ENCODE data around the gene OR8H2. TPM values are rescaled to one million over a fixed set of nuclear protein-coding genes. Genes with fewer than 3 reads are reported as not detected.
"Not testable (repeated sequence)": the region's sequence is repeated elsewhere in the genome, so short reads cannot be mapped to it uniquely, and the experiment has no call there.

The OR8H2 gene
- total and polyA plus RNA-seq, 2 of the 4 experiments (the other 2 are of a cell fraction), result not detected

DNA sequence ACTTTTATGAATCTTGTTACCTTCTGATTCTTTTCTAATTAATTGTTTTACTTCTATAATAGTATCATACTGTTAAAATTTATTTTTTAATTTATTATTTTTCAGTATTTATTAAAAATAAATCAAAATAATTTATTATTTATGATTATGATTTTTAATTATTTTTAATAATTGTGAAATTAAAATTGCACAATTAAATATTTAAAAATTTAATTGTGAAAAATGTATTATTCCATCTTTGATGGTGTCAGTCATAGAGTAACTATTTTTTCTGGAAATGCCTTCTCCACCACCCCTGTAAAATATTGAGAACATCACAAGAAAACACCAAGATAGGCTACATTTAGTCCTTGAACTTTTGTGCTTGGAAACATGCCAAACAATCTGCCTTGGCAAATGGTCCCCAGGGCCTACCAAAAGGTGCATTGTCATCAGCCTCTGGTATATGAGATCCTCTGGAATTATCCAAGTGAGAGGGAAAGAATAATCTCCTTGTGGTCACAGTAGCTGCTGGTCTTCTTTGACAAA lies at the start of gene OR8H2 (continued):
- no peak for TF ChIP-seq SMC3 (IDR thresholded peaks at IDR 0.05; ENCODE audit: low read depth, low read length)

DNA sequence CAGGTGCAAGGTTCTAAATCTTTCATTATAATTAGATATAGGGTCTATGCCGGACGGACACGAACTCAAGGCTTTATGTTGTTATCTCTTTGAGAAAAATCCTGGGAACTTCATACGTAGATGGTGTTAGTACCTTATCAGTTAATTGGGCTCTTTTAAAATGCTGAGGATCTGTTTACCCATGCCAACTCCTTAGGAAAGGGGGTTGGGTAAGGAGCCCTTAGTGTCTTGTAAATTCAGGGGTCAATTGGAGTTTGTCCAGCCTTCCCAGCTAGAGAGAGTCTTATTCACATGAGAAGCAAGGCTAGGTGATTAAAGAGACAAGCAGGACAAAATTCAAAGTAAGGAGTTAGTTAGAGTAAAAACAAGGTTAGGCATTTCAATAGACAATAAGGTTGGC lies 47.1 kb upstream of the OR8H2 start:
- H2AK5ac ChIP-seq (ENCODE audit: low read depth, low read length); H4K20me1 ChIP-seq (ENCODE audit: insufficient read depth, low read length); in situ Hi-C loops (cut with MboI; ENCODE audit: low sequenced_read_pairs); H4K8ac ChIP-seq (ENCODE audit: low read depth in 2 of 2, low read length in 2 of 2); POLR2A ChIA-PET (ENCODE audit: unreplicated experiment); H3K4me1 ChIP-seq (ENCODE audit: control insufficient read depth, insufficient read depth, low read length); H3K9me3 ChIP-seq (ENCODE audit: control insufficient read depth, insufficient read depth, low read length); H2BK15ac ChIP-seq (ENCODE audit: low read depth, low read length); H3K27ac ChIP-seq (ENCODE audit: insufficient read depth, low read length); H3K9me1 ChIP-seq (ENCODE audit: insufficient read depth, low read length); ATAC-seq (ENCODE audit: low read depth); H3K36me3 ChIP-seq (ENCODE audit: control insufficient read depth, insufficient read depth, low read length); H2AFZ ChIP-seq (replicated peaks; ENCODE audit: low read length, poor library complexity); H3K4me2 ChIP-seq (ENCODE audit: low read depth, low read length); BruUV-seq (replicated peaks); dilution Hi-C loops (cut with HindIII; ENCODE audit: low sequenced_read_pairs, unreplicated experiment); H4K91ac ChIP-seq (ENCODE audit: insufficient read depth, low read depth, low read length); H2BK120ac ChIP-seq (ENCODE audit: low read depth, low read length); CTCF ChIA-PET; H3K14ac ChIP-seq (replicated peaks; ENCODE audit: low read depth, low read length); H2AK9ac ChIP-seq (replicated peaks; ENCODE audit: low read depth, low read length, poor library complexity); H3K9ac ChIP-seq (ENCODE audit: low read depth, low read length); H3K4ac ChIP-seq (ENCODE audit: low read depth, low read length); H4K5ac ChIP-seq (ENCODE audit: low read depth, low read length); DNase-seq; intact Hi-C loops (cut with micrococcal nuclease); H3K4me3 ChIP-seq (ENCODE audit: insufficient read depth, low read depth, low read length); H3K23ac ChIP-seq (ENCODE audit: low read depth, low read length); H3K79me1 ChIP-seq (ENCODE audit: low read depth in 1 of 2, low read length in 2 of 2); H3K56ac ChIP-seq (ENCODE audit: extremely low read depth, insufficient read depth, low read length); H3K27me3 ChIP-seq (ENCODE audit: control insufficient read depth, insufficient read depth, low read length); H2BK20ac ChIP-seq (ENCODE audit: low read depth, low read length); H3K18ac ChIP-seq (ENCODE audit: low read depth, low read length); H2BK5ac ChIP-seq (ENCODE audit: low read depth, low read length, poor library complexity, severe bottlenecking): not testable (repeated sequence)
- no CpG with 5 or more reads among the region's 4 CpGs for WGBS, 2 experiments (ENCODE audit: extremely low coverage in 2 of 2, insufficient read length in 1 of 2)

DNA sequence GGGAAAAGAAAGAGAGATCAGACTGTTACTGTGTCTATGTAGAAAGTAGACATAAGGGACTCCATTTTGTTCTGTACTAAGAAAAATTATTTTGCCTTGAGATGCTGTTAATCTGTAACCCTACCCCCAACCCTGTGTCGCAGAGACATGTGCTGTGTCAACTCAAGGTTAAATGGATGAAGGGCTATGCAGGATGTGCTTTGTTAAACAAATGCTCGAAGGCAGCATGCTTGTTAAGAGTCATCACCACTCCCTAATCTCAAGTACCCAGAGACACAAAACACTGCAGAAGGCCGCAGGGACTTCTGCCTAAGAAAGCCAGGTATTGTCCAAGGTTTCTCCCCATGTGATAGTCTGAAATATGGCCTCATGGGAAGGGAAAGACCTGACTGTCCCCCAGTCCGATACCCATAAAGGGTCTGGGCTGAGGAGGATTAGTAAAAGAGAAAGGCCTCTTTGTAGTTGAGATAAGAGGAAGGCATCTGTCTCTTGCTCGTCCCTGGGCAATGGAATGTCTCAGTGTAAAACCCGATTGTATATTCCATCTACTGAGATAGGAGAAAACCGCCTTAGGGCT lies 45.7 kb upstream of the OR8H2 start:
- H3K18ac ChIP-seq (ENCODE audit: low read depth, low read length); H3K9ac ChIP-seq (ENCODE audit: low read depth, low read length); H3K9me1 ChIP-seq (ENCODE audit: insufficient read depth, low read length); H3K4ac ChIP-seq (ENCODE audit: low read depth, low read length); H4K8ac ChIP-seq (ENCODE audit: low read depth in 2 of 2, low read length in 2 of 2); H3K36me3 ChIP-seq (ENCODE audit: control insufficient read depth, insufficient read depth, low read length); H2BK120ac ChIP-seq (ENCODE audit: low read depth, low read length); dilution Hi-C loops (cut with HindIII; ENCODE audit: low sequenced_read_pairs, unreplicated experiment); H2BK15ac ChIP-seq (ENCODE audit: low read depth, low read length); H3K79me1 ChIP-seq (ENCODE audit: low read depth in 1 of 2, low read length in 2 of 2); H2AK5ac ChIP-seq (ENCODE audit: low read depth, low read length); in situ Hi-C loops (cut with MboI; ENCODE audit: low sequenced_read_pairs); intact Hi-C loops (cut with micrococcal nuclease); H3K4me1 ChIP-seq (ENCODE audit: control insufficient read depth, insufficient read depth, low read length); H4K5ac ChIP-seq (ENCODE audit: low read depth, low read length); ATAC-seq (ENCODE audit: low read depth); H3K4me3 ChIP-seq (ENCODE audit: insufficient read depth, low read depth, low read length); H2BK5ac ChIP-seq (ENCODE audit: low read depth, low read length, poor library complexity, severe bottlenecking); H3K27me3 ChIP-seq (ENCODE audit: control insufficient read depth, insufficient read depth, low read length); H3K9me3 ChIP-seq (ENCODE audit: control insufficient read depth, insufficient read depth, low read length); H3K23ac ChIP-seq (ENCODE audit: low read depth, low read length); POLR2A ChIA-PET (ENCODE audit: unreplicated experiment); H3K56ac ChIP-seq (ENCODE audit: extremely low read depth, insufficient read depth, low read length); H2BK20ac ChIP-seq (ENCODE audit: low read depth, low read length); H4K91ac ChIP-seq (ENCODE audit: insufficient read depth, low read depth, low read length); H3K4me2 ChIP-seq (ENCODE audit: low read depth, low read length); H2AFZ ChIP-seq (replicated peaks; ENCODE audit: low read length, poor library complexity); H3K27ac ChIP-seq (ENCODE audit: insufficient read depth, low read length); CTCF ChIA-PET; H2AK9ac ChIP-seq (replicated peaks; ENCODE audit: low read depth, low read length, poor library complexity); H3K14ac ChIP-seq (replicated peaks; ENCODE audit: low read depth, low read length); BruUV-seq (replicated peaks); DNase-seq; H4K20me1 ChIP-seq (ENCODE audit: insufficient read depth, low read length): not testable (repeated sequence)
- no CpG with 5 or more reads among the region's 7 CpGs for WGBS, 2 experiments (ENCODE audit: extremely low coverage in 2 of 2, insufficient read length in 1 of 2)

Data from IMR-90 (cell line).